Measurements from ENCODE around the gene SBF1.

Gene SBF1

GRCh38 chr22:50483556-50483955, 8.7 kb upstream of the SBF1 start:
- Mint-ChIP-seq H3K36me3 (ENCODE audit: low read depth) (no peaks in the 10 kb centered on the region), H3K27ac (no peak overlapping the region), H3K4me3 (no peak overlapping the region), H3K9me3 (no peaks in the 10 kb centered on the region), H3K27me3 (ENCODE audit: low read depth) (peaks cover 14% of the 10 kb centered on the region), H3K4me1 (ENCODE audit: low read depth) (peaks cover 7% of the 10 kb centered on the region)

GRCh38 chr22:50483106-50483505, 8.3 kb upstream of the SBF1 start:
- no peaks in the 10 kb centered on the region for H3K9me3 Mint-ChIP-seq
- peaks cover 7% of the 10 kb centered on the region for H3K4me1 Mint-ChIP-seq (ENCODE audit: low read depth)
- H3K4me3 Mint-ChIP-seq: peak overlapping the region; percentile 28
- peaks cover 16% of the 10 kb centered on the region for H3K27me3 Mint-ChIP-seq (ENCODE audit: low read depth)
- H3K27ac Mint-ChIP-seq: no peak overlapping the region
- H3K36me3 Mint-ChIP-seq (ENCODE audit: low read depth): no peaks in the 10 kb centered on the region

- peaks cover 7% of the 10 kb centered on the region for H3K4me1 Mint-ChIP-seq (ENCODE audit: low read depth)
- H3K36me3 Mint-ChIP-seq (ENCODE audit: low read depth): no peaks in the 10 kb centered on the region
- H3K27me3 Mint-ChIP-seq (ENCODE audit: low read depth): peaks cover 16% of the 10 kb centered on the region
- H3K4me3 Mint-ChIP-seq: peak overlapping the region; percentile 75
- no peaks in the 10 kb centered on the region for H3K9me3 Mint-ChIP-seq
- no peak overlapping the region for H3K27ac Mint-ChIP-seq
Observed at GRCh38 chr22:50482107-50483074, 7.6 kb upstream of the SBF1 start.

GRCh38 chr22:50481440-50482106, 6.7 kb upstream of the SBF1 start, which contains the start of gene ADM2:
Gene ADM2, plus strand, starts transcription at chr22:50481543. Its CDS starts 305 bp downstream, at chr22:50481848.
- Mint-ChIP-seq H3K4me1 (ENCODE audit: low read depth) (peaks cover 11% of the 10 kb centered on the region), H3K4me3 (peak within 1 kb of the TSS; percentile 75), H3K36me3 (ENCODE audit: low read depth) (no peaks in the 10 kb centered on the region), H3K27ac (peak within 1 kb of the TSS; percentile 55), H3K9me3 (no peaks in the 10 kb centered on the region), H3K27me3 (ENCODE audit: low read depth) (peaks cover 16% of the 10 kb centered on the region)

- H3K4me3 Mint-ChIP-seq: peak overlapping the region; percentile 65
- H3K4me1 Mint-ChIP-seq (ENCODE audit: low read depth): peaks cover 10% of the 10 kb centered on the region
- no peak overlapping the region for H3K27ac Mint-ChIP-seq
- no peaks in the 10 kb centered on the region for H3K9me3 Mint-ChIP-seq
- H3K27me3 Mint-ChIP-seq (ENCODE audit: low read depth): peaks cover 16% of the 10 kb centered on the region
- no peaks in the 10 kb centered on the region for H3K36me3 Mint-ChIP-seq (ENCODE audit: low read depth)
Observed at GRCh38 chr22:50481045-50481439, 6.2 kb upstream of the SBF1 start.

- H3K4me3 Mint-ChIP-seq: peak overlapping the region; percentile 73
- no peaks in the 10 kb centered on the region for H3K36me3 Mint-ChIP-seq (ENCODE audit: low read depth)
- H3K9me3 Mint-ChIP-seq: no peaks in the 10 kb centered on the region
- H3K27me3 Mint-ChIP-seq (ENCODE audit: low read depth): peaks cover 16% of the 10 kb centered on the region
- H3K4me1 Mint-ChIP-seq (ENCODE audit: low read depth): peaks cover 12% of the 10 kb centered on the region
- peak overlapping the region; percentile 55 for H3K27ac Mint-ChIP-seq
Observed at GRCh38 chr22:50479721-50480120, 4.9 kb upstream of the SBF1 start.

GRCh38 chr22:50477923-50478322, 3.1 kb upstream of the SBF1 start:
- H3K4me1 Mint-ChIP-seq (ENCODE audit: low read depth): peaks cover 23% of the 10 kb centered on the region
- peaks cover 5% of the 10 kb centered on the region for H3K36me3 Mint-ChIP-seq (ENCODE audit: low read depth)
- no peak overlapping the region for H3K27ac Mint-ChIP-seq
- no peak overlapping the region for H3K4me3 Mint-ChIP-seq
- peaks cover 16% of the 10 kb centered on the region for H3K27me3 Mint-ChIP-seq (ENCODE audit: low read depth)
- no peaks in the 10 kb centered on the region for H3K9me3 Mint-ChIP-seq

GRCh38 chr22:50476868-50477267, 2.0 kb upstream of the SBF1 start:
- Mint-ChIP-seq H3K4me3 (peak overlapping the region; percentile 65), H3K27me3 (ENCODE audit: low read depth) (peaks cover 16% of the 10 kb centered on the region), H3K36me3 (ENCODE audit: low read depth) (peaks cover 5% of the 10 kb centered on the region), H3K9me3 (no peaks in the 10 kb centered on the region), H3K27ac (peak overlapping the region; percentile 41), H3K4me1 (ENCODE audit: low read depth) (peaks cover 30% of the 10 kb centered on the region)

- no peak overlapping the region for H3K27ac Mint-ChIP-seq
- H3K9me3 Mint-ChIP-seq: no peaks in the 10 kb centered on the region
- H3K4me1 Mint-ChIP-seq (ENCODE audit: low read depth): peaks cover 40% of the 10 kb centered on the region
- peak overlapping the region; percentile 53 for H3K4me3 Mint-ChIP-seq
- H3K36me3 Mint-ChIP-seq (ENCODE audit: low read depth): peaks cover 5% of the 10 kb centered on the region
- H3K27me3 Mint-ChIP-seq (ENCODE audit: low read depth): peaks cover 16% of the 10 kb centered on the region
Observed at GRCh38 chr22:50475652-50476002, 792 bp upstream of the SBF1 start.

- Mint-ChIP-seq H3K4me3 (peak overlapping the region; percentile 95), H3K27ac (peak overlapping the region; percentile 83), H3K4me1 (ENCODE audit: low read depth) (peaks cover 47% of the 10 kb centered on the region), H3K27me3 (ENCODE audit: low read depth) (peaks cover 6% of the 10 kb centered on the region), H3K9me3 (no peaks in the 10 kb centered on the region), H3K36me3 (ENCODE audit: low read depth) (peaks cover 5% of the 10 kb centered on the region)
Observed at GRCh38 chr22:50473855-50474671, 772 bp downstream of the SBF1 start.

GRCh38 chr22:50473088-50473487, 1.7 kb downstream of the SBF1 start:
- H3K4me1 Mint-ChIP-seq (ENCODE audit: low read depth): peaks cover 52% of the 10 kb centered on the region
- peak overlapping the region; percentile 95 for H3K4me3 Mint-ChIP-seq
- no peaks in the 10 kb centered on the region for H3K9me3 Mint-ChIP-seq
- peak overlapping the region; percentile 83 for H3K27ac Mint-ChIP-seq
- peaks cover 10% of the 10 kb centered on the region for H3K36me3 Mint-ChIP-seq (ENCODE audit: low read depth)
- no peaks in the 10 kb centered on the region for H3K27me3 Mint-ChIP-seq (ENCODE audit: low read depth)

- Mint-ChIP-seq H3K36me3 (ENCODE audit: low read depth) (peaks cover 10% of the 10 kb centered on the region), H3K4me1 (ENCODE audit: low read depth) (peaks cover 49% of the 10 kb centered on the region), H3K27me3 (ENCODE audit: low read depth) (no peaks in the 10 kb centered on the region), H3K27ac (no peak overlapping the region), H3K9me3 (no peaks in the 10 kb centered on the region), H3K4me3 (peak overlapping the region; percentile 28)
Observed at GRCh38 chr22:50471962-50472361, 2.9 kb downstream of the SBF1 start.

GRCh38 chr22:50471197-50471847, 3.5 kb downstream of the SBF1 start:
- no peaks in the 10 kb centered on the region for H3K9me3 Mint-ChIP-seq
- H3K27ac Mint-ChIP-seq: peak overlapping the region; percentile 86
- peaks cover 17% of the 10 kb centered on the region for H3K36me3 Mint-ChIP-seq (ENCODE audit: low read depth)
- H3K27me3 Mint-ChIP-seq (ENCODE audit: low read depth): no peaks in the 10 kb centered on the region
- H3K4me1 Mint-ChIP-seq (ENCODE audit: low read depth): peaks cover 51% of the 10 kb centered on the region
- peak overlapping the region; percentile 68 for H3K4me3 Mint-ChIP-seq

GRCh38 chr22:50470491-50470890, 4.3 kb downstream of the SBF1 start:
- Mint-ChIP-seq H3K9me3 (no peaks in the 10 kb centered on the region), H3K4me3 (peak overlapping the region; percentile 68), H3K27ac (peak overlapping the region; percentile 86), H3K27me3 (ENCODE audit: low read depth) (no peaks in the 10 kb centered on the region), H3K36me3 (ENCODE audit: low read depth) (peaks cover 23% of the 10 kb centered on the region), H3K4me1 (ENCODE audit: low read depth) (peaks cover 50% of the 10 kb centered on the region)
